ENCODE data around the gene TJAP1.

Gene TJAP1

DNA sequence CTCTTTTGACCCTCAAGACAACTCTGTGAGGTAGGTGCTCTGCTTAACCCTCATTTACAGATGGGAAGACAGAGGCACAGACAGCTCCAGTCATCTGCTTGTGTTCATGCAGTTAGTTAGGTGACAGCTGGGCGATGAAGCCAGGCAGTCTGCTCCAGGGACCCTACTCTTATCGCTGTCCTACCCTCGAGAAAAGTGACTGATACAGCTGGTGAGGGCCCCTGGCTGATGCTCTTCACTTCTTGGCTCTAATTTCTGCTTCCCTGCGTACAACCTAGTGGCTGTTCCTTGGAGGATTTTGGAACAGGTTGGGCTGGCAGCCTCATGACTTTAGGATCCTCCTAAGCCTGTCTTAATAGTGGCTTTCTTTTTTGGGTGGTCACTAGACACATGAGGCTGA is 9.1 kb upstream of the TJAP1 start:
- no peak overlapping the region for H3K9ac ChIP-seq (ENCODE audit: low read length)
- H3K27me3 ChIP-seq (ENCODE audit: control insufficient read depth, insufficient read depth, low read length): no peaks in the 10 kb centered on the region
- H3K9me3 ChIP-seq (ENCODE audit: control insufficient read depth, low read depth, low read length): no peaks in the 10 kb centered on the region
- H3K4me1 ChIP-seq (ENCODE audit: control insufficient read depth, low read depth, low read length): peaks cover 8% of the 10 kb centered on the region
- no peaks in the 10 kb centered on the region for H3K36me3 ChIP-seq (ENCODE audit: control insufficient read depth, low read depth, low read length)
- H3K27ac ChIP-seq (ENCODE audit: low read length): no peak overlapping the region
- no peak overlapping the region for H3K4me3 ChIP-seq (ENCODE audit: low read length)

- peaks cover 8% of the 10 kb centered on the region for H3K4me1 ChIP-seq (ENCODE audit: control insufficient read depth, low read depth, low read length)
- H3K9me3 ChIP-seq (ENCODE audit: control insufficient read depth, low read depth, low read length): no peaks in the 10 kb centered on the region
- H3K27me3 ChIP-seq (ENCODE audit: control insufficient read depth, insufficient read depth, low read length): no peaks in the 10 kb centered on the region
- H3K36me3 ChIP-seq (ENCODE audit: control insufficient read depth, low read depth, low read length): no peaks in the 10 kb centered on the region
- no peak overlapping the region for H3K9ac ChIP-seq (ENCODE audit: low read length)
- H3K4me3 ChIP-seq (ENCODE audit: low read length): no peak overlapping the region
- no peak overlapping the region for H3K27ac ChIP-seq (ENCODE audit: low read length)
Observed at GRCh38 chr6:43468748-43469681, 8.4 kb upstream of the TJAP1 start.

GRCh38 chr6:43469947-43470346 is 7.4 kb upstream of the TJAP1 start:
- Histone ChIP-seq H3K9ac (ENCODE audit: low read length) (no peak overlapping the region), H3K27me3 (ENCODE audit: control insufficient read depth, insufficient read depth, low read length) (no peaks in the 10 kb centered on the region), H3K9me3 (ENCODE audit: control insufficient read depth, low read depth, low read length) (no peaks in the 10 kb centered on the region), H3K27ac (ENCODE audit: low read length) (no peak overlapping the region), H3K4me3 (ENCODE audit: low read length) (no peak overlapping the region), H3K4me1 (ENCODE audit: control insufficient read depth, low read depth, low read length) (peaks cover 8% of the 10 kb centered on the region), H3K36me3 (ENCODE audit: control insufficient read depth, low read depth, low read length) (no peaks in the 10 kb centered on the region)

DNA sequence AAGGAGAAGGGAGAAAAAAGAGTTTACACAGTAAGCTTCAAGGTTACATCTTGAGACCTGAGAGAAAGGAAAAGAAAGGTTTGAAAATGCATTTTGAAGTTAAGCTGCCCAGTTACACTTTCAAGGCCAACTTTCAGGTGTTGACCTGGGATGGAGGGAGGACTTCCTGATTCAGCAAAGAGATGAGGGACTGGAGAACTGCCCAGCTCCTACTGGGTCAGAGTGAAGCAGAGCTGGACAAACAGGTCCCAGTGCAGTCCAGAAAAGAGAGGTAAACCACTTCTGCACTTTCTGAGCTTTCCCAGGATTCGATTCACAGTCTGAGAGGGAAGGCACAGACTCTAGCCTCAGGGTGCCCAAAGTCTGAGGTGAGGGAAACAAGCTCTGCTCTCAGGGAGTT is 6.0 kb upstream of the TJAP1 start:
- Histone ChIP-seq H3K27ac (ENCODE audit: low read length) (no peak overlapping the region), H3K4me3 (ENCODE audit: low read length) (no peak overlapping the region), H3K9ac (ENCODE audit: low read length) (no peak overlapping the region), H3K36me3 (ENCODE audit: control insufficient read depth, low read depth, low read length) (no peaks in the 10 kb centered on the region), H3K4me1 (ENCODE audit: control insufficient read depth, low read depth, low read length) (peaks cover 8% of the 10 kb centered on the region), H3K9me3 (ENCODE audit: control insufficient read depth, low read depth, low read length) (no peaks in the 10 kb centered on the region), H3K27me3 (ENCODE audit: control insufficient read depth, insufficient read depth, low read length) (no peaks in the 10 kb centered on the region)

DNA sequence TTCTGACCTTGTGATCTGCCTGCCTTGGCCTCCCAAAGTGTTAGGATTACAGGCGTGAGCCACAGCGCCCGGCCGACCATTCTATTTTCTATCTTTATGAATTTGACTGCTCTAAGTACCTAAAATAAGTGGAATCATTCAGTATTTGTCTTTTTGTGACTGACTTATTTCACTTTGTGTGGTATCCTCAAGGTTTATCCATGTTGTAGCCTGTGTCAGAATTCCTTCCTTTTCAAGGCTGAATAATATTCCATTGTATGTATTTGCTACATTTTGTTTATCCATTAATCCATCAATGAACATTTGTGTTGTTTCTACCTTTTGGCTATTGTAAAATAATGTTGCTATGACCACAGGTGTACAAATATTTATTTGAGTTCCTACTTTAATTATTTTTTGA is 4.9 kb upstream of the TJAP1 start:
- no peak overlapping the region for H3K9ac ChIP-seq (ENCODE audit: low read length)
- H3K36me3 ChIP-seq (ENCODE audit: control insufficient read depth, low read depth, low read length): no peaks in the 10 kb centered on the region
- H3K4me3 ChIP-seq (ENCODE audit: low read length): no peak overlapping the region
- no peaks in the 10 kb centered on the region for H3K27me3 ChIP-seq (ENCODE audit: control insufficient read depth, insufficient read depth, low read length)
- no peaks in the 10 kb centered on the region for H3K9me3 ChIP-seq (ENCODE audit: control insufficient read depth, low read depth, low read length)
- H3K4me1 ChIP-seq (ENCODE audit: control insufficient read depth, low read depth, low read length): peaks cover 13% of the 10 kb centered on the region
- no peak overlapping the region for H3K27ac ChIP-seq (ENCODE audit: low read length)

DNA sequence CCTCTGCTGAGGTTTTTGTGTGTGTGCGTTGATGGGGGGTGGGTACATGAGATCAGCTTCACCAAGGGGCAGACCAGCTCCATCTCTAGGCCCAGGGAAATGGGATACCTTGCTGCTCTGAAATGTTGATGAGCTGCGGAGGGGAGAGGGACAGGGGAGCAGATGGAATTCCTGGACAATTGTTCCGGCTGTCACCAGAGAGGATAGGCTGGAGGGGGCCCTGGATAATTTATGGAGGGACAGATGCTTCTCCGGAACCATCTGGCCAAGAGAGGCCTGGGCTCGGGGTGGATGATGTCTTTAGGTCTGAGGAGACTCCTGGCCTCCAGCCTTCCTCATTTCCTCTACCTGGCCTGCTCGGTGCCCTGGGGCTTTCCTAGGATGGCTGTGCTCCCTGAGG is 1.9 kb upstream of the TJAP1 start:
- H3K4me3 ChIP-seq (ENCODE audit: low read length): no peak overlapping the region
- H3K27me3 ChIP-seq (ENCODE audit: control insufficient read depth, insufficient read depth, low read length): no peaks in the 10 kb centered on the region
- H3K36me3 ChIP-seq (ENCODE audit: control insufficient read depth, low read depth, low read length): peaks cover 3% of the 10 kb centered on the region
- H3K9ac ChIP-seq (ENCODE audit: low read length): no peak overlapping the region
- no peak overlapping the region for H3K27ac ChIP-seq (ENCODE audit: low read length)
- no peaks in the 10 kb centered on the region for H3K9me3 ChIP-seq (ENCODE audit: control insufficient read depth, low read depth, low read length)
- H3K4me1 ChIP-seq (ENCODE audit: control insufficient read depth, low read depth, low read length): peaks cover 12% of the 10 kb centered on the region

DNA sequence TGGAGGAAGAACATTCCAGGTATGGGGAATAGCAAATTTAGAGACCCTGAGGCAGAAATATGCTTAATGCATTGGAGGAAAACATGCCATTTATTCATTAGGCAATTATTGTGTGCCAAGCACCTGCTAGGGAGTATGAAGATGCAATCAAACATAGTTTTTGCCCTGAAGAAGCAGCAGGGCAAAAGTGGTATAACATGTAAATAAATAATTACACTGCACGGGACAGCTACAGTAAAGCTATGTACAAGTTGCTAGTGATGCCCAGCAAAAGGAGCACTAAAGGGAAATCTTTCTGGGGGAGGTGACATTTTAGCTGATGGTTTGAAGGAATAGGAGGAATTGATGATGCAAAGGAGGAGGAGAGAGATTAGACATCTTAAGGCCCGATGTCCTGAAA is 624 bp upstream of the TJAP1 start:
- H3K9me3 ChIP-seq (ENCODE audit: control insufficient read depth, low read depth, low read length): no peaks in the 10 kb centered on the region
- no peaks in the 10 kb centered on the region for H3K27me3 ChIP-seq (ENCODE audit: control insufficient read depth, insufficient read depth, low read length)
- peak overlapping the region; percentile 87 for H3K9ac ChIP-seq (ENCODE audit: low read length)
- peak overlapping the region; percentile 79 for H3K4me3 ChIP-seq (ENCODE audit: low read length)
- H3K27ac ChIP-seq (ENCODE audit: low read length): peak overlapping the region; percentile 33
- peaks cover 18% of the 10 kb centered on the region for H3K4me1 ChIP-seq (ENCODE audit: control insufficient read depth, low read depth, low read length)
- H3K36me3 ChIP-seq (ENCODE audit: control insufficient read depth, low read depth, low read length): peaks cover 3% of the 10 kb centered on the region

- Histone ChIP-seq H3K36me3 (ENCODE audit: control insufficient read depth, low read depth, low read length) (peaks cover 3% of the 10 kb centered on the region), H3K9me3 (ENCODE audit: control insufficient read depth, low read depth, low read length) (no peaks in the 10 kb centered on the region), H3K27ac (ENCODE audit: low read length) (peak overlapping the region; percentile 27), H3K27me3 (ENCODE audit: control insufficient read depth, insufficient read depth, low read length) (no peaks in the 10 kb centered on the region), H3K4me1 (ENCODE audit: control insufficient read depth, low read depth, low read length) (peaks cover 27% of the 10 kb centered on the region), H3K4me3 (ENCODE audit: low read length) (peak overlapping the region; percentile 79), H3K9ac (ENCODE audit: low read length) (peak overlapping the region; percentile 87)
Observed at GRCh38 chr6:43478008-43478372, 620 bp downstream of the TJAP1 start.

DNA sequence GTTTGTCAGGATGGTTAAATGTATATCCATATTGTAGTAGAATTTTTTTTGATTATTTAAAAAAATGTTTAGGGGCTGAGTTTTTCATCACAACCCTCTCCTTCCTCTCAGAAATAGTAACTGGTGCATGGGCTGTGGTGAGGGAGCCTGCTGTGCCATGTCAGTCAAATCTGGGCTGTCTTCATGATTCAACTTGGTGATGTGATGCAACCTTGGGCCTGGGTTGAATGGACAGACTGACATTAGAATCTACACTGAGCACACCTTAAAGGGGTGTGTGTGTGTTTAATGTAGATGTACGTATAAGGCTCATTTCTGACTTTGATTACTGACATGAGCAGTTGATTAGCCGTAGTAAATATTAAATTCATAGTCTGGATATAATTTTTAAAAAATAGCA is 3.7 kb downstream of the TJAP1 start:
- Histone ChIP-seq H3K27me3 (ENCODE audit: control insufficient read depth, insufficient read depth, low read length) (no peaks in the 10 kb centered on the region), H3K4me1 (ENCODE audit: control insufficient read depth, low read depth, low read length) (peaks cover 27% of the 10 kb centered on the region), H3K9ac (ENCODE audit: low read length) (no peak overlapping the region), H3K9me3 (ENCODE audit: control insufficient read depth, low read depth, low read length) (no peaks in the 10 kb centered on the region), H3K4me3 (ENCODE audit: low read length) (no peak overlapping the region), H3K27ac (ENCODE audit: low read length) (no peak overlapping the region), H3K36me3 (ENCODE audit: control insufficient read depth, low read depth, low read length) (peaks cover 3% of the 10 kb centered on the region)

DNA sequence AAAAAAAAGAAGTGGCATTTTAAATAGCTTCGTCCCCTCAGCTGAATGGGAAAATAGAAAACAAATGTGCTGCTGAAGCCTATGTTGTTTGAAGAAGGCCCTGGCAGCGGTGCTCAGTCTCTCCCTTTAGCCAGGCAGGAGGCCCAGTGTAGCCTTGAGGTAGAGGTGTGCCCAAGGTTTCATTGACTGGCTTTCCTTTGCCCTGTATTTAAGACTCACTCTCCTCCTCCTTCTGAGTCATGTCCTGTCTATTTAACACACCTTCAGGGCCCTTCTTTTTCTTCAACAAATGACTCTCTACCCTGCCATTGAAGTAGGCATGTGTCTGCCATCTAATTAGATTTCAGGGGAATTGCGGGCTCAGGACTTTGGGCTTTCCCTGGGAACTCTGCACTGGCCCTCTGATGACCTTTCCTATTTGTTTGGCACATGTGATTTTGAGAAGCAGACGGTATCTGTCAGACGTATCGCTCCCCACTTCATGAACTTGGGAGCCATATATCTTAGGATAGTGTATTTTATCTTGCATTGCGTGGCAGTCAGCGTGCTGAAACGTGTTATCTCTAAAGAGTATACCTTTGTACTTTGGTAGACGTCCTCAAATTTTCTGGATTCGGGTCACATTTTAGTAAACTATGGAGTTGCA is 4.3 kb downstream of the TJAP1 start:
- H3K36me3 ChIP-seq (ENCODE audit: control insufficient read depth, low read depth, low read length): peaks cover 3% of the 10 kb centered on the region
- H3K4me1 ChIP-seq (ENCODE audit: control insufficient read depth, low read depth, low read length): peaks cover 26% of the 10 kb centered on the region
- no peak overlapping the region for H3K27ac ChIP-seq (ENCODE audit: low read length)
- no peaks in the 10 kb centered on the region for H3K9me3 ChIP-seq (ENCODE audit: control insufficient read depth, low read depth, low read length)
- H3K27me3 ChIP-seq (ENCODE audit: control insufficient read depth, insufficient read depth, low read length): no peaks in the 10 kb centered on the region
- no peak overlapping the region for H3K9ac ChIP-seq (ENCODE audit: low read length)
- peak overlapping the region; percentile 32 for H3K4me3 ChIP-seq (ENCODE audit: low read length)

DNA sequence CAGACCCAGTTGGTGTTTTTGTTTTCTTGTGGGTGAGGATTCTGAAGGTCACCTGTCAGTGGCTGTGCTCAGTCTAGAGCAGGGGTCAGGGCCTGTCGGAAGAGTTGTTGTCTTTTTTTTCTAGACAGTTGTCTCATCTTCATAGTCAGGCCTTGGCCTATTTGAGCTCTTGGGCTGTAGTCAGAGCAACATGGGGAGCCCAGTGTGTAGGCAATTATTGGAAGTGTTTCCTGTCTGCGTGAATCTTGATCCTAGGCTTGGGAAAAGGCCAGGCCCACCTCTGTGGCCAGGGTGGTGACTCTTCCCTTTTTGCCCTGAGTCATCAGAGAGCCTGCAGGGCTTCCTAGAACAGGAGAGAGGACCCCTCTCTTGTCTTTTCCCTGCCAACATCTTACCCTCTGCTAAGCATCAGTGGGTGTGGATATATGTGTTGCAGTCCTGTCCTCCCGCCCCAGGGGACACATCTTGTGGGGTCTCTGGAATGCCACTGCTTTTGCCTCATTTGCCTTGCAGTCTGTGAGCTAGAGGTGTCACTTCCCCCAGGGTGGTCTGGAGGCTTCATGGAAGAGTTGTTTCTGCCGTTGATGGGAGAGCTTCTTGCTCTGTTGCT is 11.4 kb downstream of the TJAP1 start:
- Histone ChIP-seq H3K27ac (ENCODE audit: low read length) (no peak overlapping the region), H3K27me3 (ENCODE audit: control insufficient read depth, insufficient read depth, low read length) (no peaks in the 10 kb centered on the region), H3K36me3 (ENCODE audit: control insufficient read depth, low read depth, low read length) (no peaks in the 10 kb centered on the region), H3K9ac (ENCODE audit: low read length) (no peak overlapping the region), H3K9me3 (ENCODE audit: control insufficient read depth, low read depth, low read length) (no peaks in the 10 kb centered on the region), H3K4me3 (ENCODE audit: low read length) (no peak overlapping the region), H3K4me1 (ENCODE audit: control insufficient read depth, low read depth, low read length) (no peaks in the 10 kb centered on the region)
